ENCODE measurements around the gene VWA3A. TPM values are rescaled to one million over a fixed set of nuclear protein-coding genes. Genes with fewer than 3 reads are reported as not detected.
A peak's percentile ranks its signal among the peaks of the same experiment; 100 is the strongest.

Gene VWA3A
- total and polyA plus RNA-seq, 2 donors (not counting 3 experiments of a cell fraction or from before 2014, with no cell fraction given): 0.12 to 0.84 TPM

DNA sequence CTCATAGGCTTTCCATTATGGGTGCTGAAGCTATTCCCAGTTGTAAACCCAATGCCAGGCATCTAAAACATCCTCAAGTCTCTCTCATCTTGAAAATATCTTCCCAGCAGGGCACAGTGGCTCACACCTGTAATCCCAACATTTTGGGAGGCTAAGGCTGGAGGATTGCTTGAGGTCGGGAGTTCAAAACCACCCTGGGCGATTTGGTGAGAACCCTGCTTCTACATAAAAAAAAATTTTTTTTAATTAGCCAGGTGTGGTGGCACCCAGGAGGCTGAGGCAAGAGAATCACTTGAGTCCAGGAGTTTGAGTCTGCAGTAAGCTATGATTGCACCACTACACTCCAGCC lies 100.7 kb downstream of the VWA3A start:
- H3K4me3 ChIP-seq (replicated peaks in 1 of 3; ENCODE audit: insufficient read depth in 1 of 3, low read depth in 1 of 3, low read length in 3 of 3): peak overlapping the region; percentile 3 to 55 (median 10)
- dilution Hi-C loops (cut with MboI; ENCODE audit: extremely low pct_ligation_motif_present, low sequenced_read_pairs): no loop called here
- no peaks in the 10 kb centered on the region for H3K36me3 ChIP-seq (ENCODE audit: control insufficient read depth in 2 of 2, extremely low read depth in 1 of 2, insufficient read depth in 2 of 2, low read length in 2 of 2)
- no peak overlapping the region for H2AFZ ChIP-seq (ENCODE audit: low read depth, low read length)
- intact Hi-C loops (cut with micrococcal nuclease): loop anchor here (5.0 kb wide), 2 partner anchors 939 to 1291 kb away; partner anchors contain the start of genes DCUN1D3 and LYRM1
- no peaks in the 10 kb centered on the region for H4K20me1 ChIP-seq (replicated peaks; ENCODE audit: control insufficient read depth, extremely low read depth, insufficient read depth, low read length)
- peaks cover 45% of the 10 kb centered on the region for H3K4me1 ChIP-seq (ENCODE audit: control insufficient read depth, extremely low read depth, insufficient read depth, low read length)
- H3K79me2 ChIP-seq (ENCODE audit: control insufficient read depth, insufficient read depth, low read length): no peaks in the 10 kb centered on the region
- TF ChIP-seq GATA2 (IDR thresholded peaks at IDR 0.05; ENCODE audit: insufficient read depth, insufficient read length, low read depth, low read length) (no peak), MYC (IDR thresholded peaks at IDR 0.05; ENCODE audit: low read depth, low read length) (no peak), FOS (IDR thresholded peaks at IDR 0.05; ENCODE audit: borderline replicate concordance, insufficient read depth, low read length) (no peak), POLR2AphosphoS5 (IDR thresholded peaks at IDR 0.05; ENCODE audit: insufficient read depth, low read depth, low read length) (no peak), JUN (IDR thresholded peaks at IDR 0.05; ENCODE audit: borderline replicate concordance, insufficient read depth, insufficient read length, low read depth) (no peak), POLR2A (IDR thresholded peaks at IDR 0.05; ENCODE audit: low read depth, low read length) (no peak), EZH2 (IDR thresholded peaks at IDR 0.05; ENCODE audit: borderline replicate concordance, low read depth, low read length, severe bottlenecking) (no peak)
- TF ChIP-seq, protein P1, sequence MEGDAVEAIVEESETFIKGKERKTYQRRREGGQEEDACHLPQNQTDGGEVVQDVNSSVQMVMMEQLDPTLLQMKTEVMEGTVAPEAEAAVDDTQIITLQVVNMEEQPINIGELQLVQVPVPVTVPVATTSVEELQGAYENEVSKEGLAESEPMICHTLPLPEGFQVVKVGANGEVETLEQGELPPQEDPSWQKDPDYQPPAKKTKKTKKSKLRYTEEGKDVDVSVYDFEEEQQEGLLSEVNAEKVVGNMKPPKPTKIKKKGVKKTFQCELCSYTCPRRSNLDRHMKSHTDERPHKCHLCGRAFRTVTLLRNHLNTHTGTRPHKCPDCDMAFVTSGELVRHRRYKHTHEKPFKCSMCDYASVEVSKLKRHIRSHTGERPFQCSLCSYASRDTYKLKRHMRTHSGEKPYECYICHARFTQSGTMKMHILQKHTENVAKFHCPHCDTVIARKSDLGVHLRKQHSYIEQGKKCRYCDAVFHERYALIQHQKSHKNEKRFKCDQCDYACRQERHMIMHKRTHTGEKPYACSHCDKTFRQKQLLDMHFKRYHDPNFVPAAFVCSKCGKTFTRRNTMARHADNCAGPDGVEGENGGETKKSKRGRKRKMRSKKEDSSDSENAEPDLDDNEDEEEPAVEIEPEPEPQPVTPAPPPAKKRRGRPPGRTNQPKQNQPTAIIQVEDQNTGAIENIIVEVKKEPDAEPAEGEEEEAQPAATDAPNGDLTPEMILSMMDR (IDR thresholded peaks at IDR 0.05; ENCODE audit: extremely low read depth in 1 of 2, insufficient read depth in 1 of 2, low read depth in 1 of 2, low read length in 2 of 2): no peak
- TF ChIP-seq, protein P2, sequence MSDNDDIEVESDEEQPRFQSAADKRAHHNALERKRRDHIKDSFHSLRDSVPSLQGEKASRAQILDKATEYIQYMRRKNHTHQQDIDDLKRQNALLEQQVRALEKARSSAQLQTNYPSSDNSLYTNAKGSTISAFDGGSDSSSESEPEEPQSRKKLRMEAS (IDR thresholded peaks at IDR 0.05; ENCODE audit: insufficient read depth, insufficient read length): no peak
- H3K4me2 ChIP-seq (ENCODE audit: insufficient read depth, low read length): peak overlapping the region; percentile 96
- H3K27me3 ChIP-seq (ENCODE audit: control insufficient read depth in 2 of 2, insufficient read depth in 2 of 2, low read length in 2 of 2): no peaks in the 10 kb centered on the region
- no peak for DNase-seq (ENCODE audit: low read depth, low spot score)
- no TSS peak for BruUV-seq (replicated peaks)
- peak overlapping the region; percentile 99 for H3K27ac ChIP-seq (ENCODE audit: insufficient read depth, low read depth, low read length)
- no peak for FAIRE-seq
- no peaks in the 10 kb centered on the region for H3K9me3 ChIP-seq (replicated peaks; ENCODE audit: control insufficient read depth, insufficient read depth, low read length)
- CTCF ChIA-PET: interaction anchor here (1.3 to 3.0 kb wide), 4 partner anchors 12 to 242 kb away, joined by 4 to 16 read pairs (median 8); partner anchors contain the start of genes EEF2K and POLR3E
- POLR2A ChIA-PET: interaction anchor here (0.5 to 1.3 kb wide), 2 partner anchors 13 to 205 kb away, joined by 3 to 8 read pairs; partner anchors contain the start of gene EEF2K
- H3K9me1 ChIP-seq (replicated peaks; ENCODE audit: control insufficient read depth, extremely low read depth, insufficient read depth, low read length): no peaks in the 10 kb centered on the region
- H3K9ac ChIP-seq (replicated peaks; ENCODE audit: extremely low read depth, insufficient read depth, low read length): peak overlapping the region; percentile 96

Measured in endothelial cell of umbilical vein (primary cell).